Endothelial cell of umbilical vein (primary cell): ENCODE results near the gene NHERF2. TPM values are rescaled to one million over a fixed set of nuclear protein-coding genes. Genes with fewer than 3 reads are reported as not detected.

Experiments
- BruUV-seq: library from RNA; stranded (reverse); fragments of 400-500 nt; replicated peaks from 2 replicates; lab custom pipeline; 2021; lab: Mats Ljungman, UMichigan
- CTCF ChIA-PET: fragments of 300-600, 350-600 bp; sonication (Branson Sonifier 250); formaldehyde crosslinking; loops from one replicate; lab custom pipeline; 2021; ENCODE audit warnings: antibody characterized with exemption, inconsistent platforms; lab: Charles Lee
- POLR2A ChIA-PET: fragments of 300-600, 350-600 bp; sonication (Branson Sonifier 250); formaldehyde crosslinking; loops from one replicate; lab custom pipeline; 2021; ENCODE audit warnings: antibody characterized with exemption, inconsistent platforms; lab: Charles Lee
- DNase-seq: peaks from one replicate; pipeline ENCODE4 v3.0.0-alpha.2; 2011; ENCODE audit warnings: low read depth, low spot score
- FAIRE-seq: peaks from 2 replicates; lab custom pipeline; 2011; peaks lifted over from hg19 to GRCh38; lab: Jason Lieb, UNC
- H2AFZ ChIP-seq: 2 replicates; pipeline ENCODE4 v1.6.0; 2012; ENCODE audit warnings: low read depth, low read length, control low read depth, inconsistent platforms
- H3K27ac ChIP-seq: 2 replicates; pipeline ENCODE4 v1.5.1; 2011; ENCODE audit warnings: low read depth, mild to moderate bottlenecking, control low read depth, low read length, moderate library complexity; ENCODE audit not compliant: insufficient read depth
- H3K27me3 ChIP-seq, 2 experiments: 2 replicates each; pipeline versions ENCODE4 v1.6.0 to v1.6.1; 2011; ENCODE audit warnings: low read length in 2 of 2, mixed read lengths in 1 of 2; ENCODE audit not compliant: control insufficient read depth in 2 of 2, insufficient read depth in 2 of 2
- H3K36me3 ChIP-seq, 2 experiments: 2 replicates in 1 of 2; 3 replicates in 1 of 2; pipeline ENCODE4 v1.5.1; 2011; ENCODE audit warnings: low read length in 2 of 2, mild to moderate bottlenecking in 1 of 2, moderate library complexity in 1 of 2; ENCODE audit not compliant: control insufficient read depth in 2 of 2, insufficient read depth in 2 of 2; ENCODE audit errors: extremely low read depth in 1 of 2
- H3K4me1 ChIP-seq: 3 replicates; pipeline ENCODE4 v1.5.1; 2011; ENCODE audit warnings: mild to moderate bottlenecking, low read length; ENCODE audit not compliant: control insufficient read depth, insufficient read depth; ENCODE audit errors: extremely low read depth
- H3K4me2 ChIP-seq: 2 replicates; pipeline ENCODE4 v1.6.1; 2011; ENCODE audit warnings: low read length, control low read depth, mixed read lengths; ENCODE audit not compliant: insufficient read depth
- H3K4me3 ChIP-seq, 3 experiments: fragments of 200-600 bp in 1 of 3; sonication (generic), shearing (Covaris generic) in 1 of 3; replicated peaks in 1 of 3; 2 replicates each; pipeline ENCODE4 v1.5.1; 2011 to 2016; ENCODE audit warnings: control low read depth in 3 of 3, low read length in 3 of 3, mild to moderate bottlenecking in 2 of 3, inconsistent platforms in 1 of 3, low read depth in 1 of 3, moderate library complexity in 1 of 3; ENCODE audit not compliant: insufficient read depth in 1 of 3
- H3K79me2 ChIP-seq: 2 replicates; pipeline ENCODE4 v1.6.0; 2012; ENCODE audit warnings: low read length, inconsistent platforms; ENCODE audit not compliant: control insufficient read depth, insufficient read depth
- H3K9ac ChIP-seq: replicated peaks from 2 replicates; pipeline ENCODE3; 2011; ENCODE audit warnings: low read length, control low read depth; ENCODE audit not compliant: insufficient read depth; ENCODE audit errors: extremely low read depth
- H3K9me1 ChIP-seq: replicated peaks from 3 replicates; pipeline ENCODE4 v1.6.0; 2011; ENCODE audit warnings: mild to moderate bottlenecking, low read length; ENCODE audit not compliant: control insufficient read depth, insufficient read depth; ENCODE audit errors: extremely low read depth
- H3K9me3 ChIP-seq: replicated peaks from 2 replicates; pipeline ENCODE4 v1.5.1; 2012; ENCODE audit warnings: low read length, inconsistent platforms; ENCODE audit not compliant: control insufficient read depth, insufficient read depth
- H4K20me1 ChIP-seq: replicated peaks from 2 replicates; pipeline ENCODE3; 2011; ENCODE audit warnings: mild to moderate bottlenecking, low read length; ENCODE audit not compliant: control insufficient read depth, insufficient read depth; ENCODE audit errors: extremely low read depth
- CTCF ChIP-seq, 2 donors: IDR thresholded peaks; 1 replicate in 1 of 2; 2 replicates in 1 of 2; pipeline ENCODE4 v1.5.1; 2011; ENCODE audit warnings: low read length in 2 of 2, mild to moderate bottlenecking in 2 of 2, moderate library complexity in 2 of 2, control low read depth in 1 of 2, inconsistent platforms in 1 of 2, low read depth in 1 of 2; ENCODE audit not compliant: insufficient read depth in 1 of 2; ENCODE audit errors: extremely low read depth in 1 of 2
- EZH2 ChIP-seq: IDR thresholded peaks from 2 replicates; pipeline ENCODE4 v1.6.1; 2012; ENCODE audit warnings: borderline replicate concordance, low read depth, mild to moderate bottlenecking, moderate library complexity, low read length, inconsistent platforms; ENCODE audit not compliant: severe bottlenecking
- FOS ChIP-seq: IDR thresholded peaks from 2 replicates; pipeline ENCODE4 v1.6.1; 2011; ENCODE audit warnings: mild to moderate bottlenecking, low read length, moderate library complexity, borderline replicate concordance; ENCODE audit not compliant: insufficient read depth
- GATA2 ChIP-seq: IDR thresholded peaks from 2 replicates; pipeline ENCODE4 v1.7.0; 2011; ENCODE audit warnings: low read depth, mild to moderate bottlenecking, moderate library complexity, mixed read lengths, low read length; ENCODE audit not compliant: insufficient read length, insufficient read depth
- JUN ChIP-seq: IDR thresholded peaks from 2 replicates; pipeline ENCODE4 v1.6.1; 2011; ENCODE audit warnings: borderline replicate concordance, low read depth; ENCODE audit not compliant: insufficient read length, insufficient read depth
- MAX ChIP-seq: IDR thresholded peaks from 2 replicates; pipeline ENCODE4 v1.6.1; 2011; ENCODE audit not compliant: insufficient read depth, insufficient read length
- MYC ChIP-seq: IDR thresholded peaks from one replicate; pipeline ENCODE4 v1.6.1; 2011; ENCODE audit warnings: mild to moderate bottlenecking, low read depth, low read length
- POLR2A ChIP-seq: IDR thresholded peaks from 2 replicates; pipeline ENCODE4 v1.6.1; 2012; ENCODE audit warnings: low read depth, mild to moderate bottlenecking, control low read depth, low read length
- POLR2AphosphoS5 ChIP-seq: IDR thresholded peaks from 2 replicates; pipeline ENCODE4 v1.6.1; 2012; ENCODE audit warnings: low read depth, mild to moderate bottlenecking, control low read depth, low read length, moderate library complexity; ENCODE audit not compliant: insufficient read depth
- dilution Hi-C: fragments of 300-500 bp; cut with MboI; formaldehyde crosslinking; loops from one replicate; pipeline ENCODE4 v1.15.0; 2019; ENCODE audit warnings: low sequenced_read_pairs; ENCODE audit not compliant: extremely low pct_ligation_motif_present
- intact Hi-C: fragments of 100-400 bp; cut with micrococcal nuclease; formaldehyde crosslinking; loops from one replicate; pipeline ENCODE4 v1.10.0; 2022
- polyA plus RNA-seq, 4 experiments: library from polyadenylated mRNA; depleted of rRNA in 3 of 4; stranded (reverse) in 3 of 4; unstranded in 1 of 4; fragments of >200 nt; gene quantifications; 2 replicates each; pipeline versions ENCODE4 v1.2.1 to v1.2.3, GENCODE V29; 2011 to 2012; ENCODE audit warnings: missing spikeins in 1 of 4
- total RNA-seq: library from RNA; stranded (reverse); gene quantifications from 2 replicates; pipeline ENCODE4 v1.2.3, GENCODE V29; 2021

Gene NHERF2
- total and polyA plus RNA-seq, 2 donors (not counting 3 experiments of a cell fraction or from before 2014, with no cell fraction given): 65.2 to 71.2 TPM

DNA sequence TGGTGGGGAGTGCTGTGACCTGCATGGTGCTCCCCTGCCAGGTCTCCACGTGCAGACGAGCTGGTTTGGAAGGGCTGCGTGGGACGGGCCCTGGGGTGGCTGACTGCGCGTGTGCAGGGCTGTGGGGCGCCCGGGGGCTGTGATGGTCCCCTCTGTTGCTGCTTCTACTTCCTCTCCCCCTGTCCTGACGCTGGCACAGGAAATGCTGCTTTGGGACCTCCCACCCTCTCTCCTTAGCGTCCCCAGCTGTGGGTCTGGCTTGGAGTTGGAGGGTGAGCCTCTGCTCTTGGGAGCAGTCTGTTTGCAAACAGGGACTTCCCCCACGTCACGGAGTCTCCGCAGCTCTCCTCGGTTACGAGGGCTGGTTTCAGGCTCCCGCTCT, 56.3 kb downstream of the NHERF2 start:
- TF ChIP-seq FOS (no peak), MAX (no peak), JUN (no peak), CTCF (IDR thresholded peaks at IDR 0.05; ENCODE audit: extremely low read depth in 1 of 2, insufficient read depth in 1 of 2, low read depth in 1 of 2, low read length in 2 of 2) (no peak), EZH2 (no peak), GATA2 (no peak), POLR2A (no peak), MYC (no peak), POLR2AphosphoS5 (no peak)
- Histone ChIP-seq H3K4me2 (no peak overlapping the region), H3K4me3 (no peak overlapping the region), H3K36me3 (peaks cover 0 to 62% of the 10 kb centered on the region in 2 experiments), H2AFZ (no peak overlapping the region), H3K27me3 (no peaks in the 10 kb centered on the region), H3K9me3 (no peaks in the 10 kb centered on the region), H3K79me2 (no peaks in the 10 kb centered on the region), H3K9me1 (no peaks in the 10 kb centered on the region), H3K27ac (no peak overlapping the region), H3K4me1 (no peaks in the 10 kb centered on the region), H3K9ac (no peak overlapping the region), H4K20me1 (no peaks in the 10 kb centered on the region)
- FAIRE-seq (no peak), DNase-seq (no peak)
- POLR2A ChIA-PET: no interaction called here
- CTCF ChIA-PET: interaction anchor here (2.3 kb wide), 1 partner anchor 60 kb away, joined by 8 read pairs; no protein-coding TSS in a partner anchor
- dilution Hi-C loops: no loop called here
- BruUV-seq: no TSS peak
- intact Hi-C loops: no loop called here
